NT2/D1 (cell line): ENCODE measurements around the gene MAGI2.

Experiments
- SUZ12 ChIP-seq: IDR thresholded peaks from 2 replicates; pipeline ENCODE4 v1.6.1; 2011; ENCODE audit not compliant: insufficient read length, insufficient read depth; ENCODE audit errors: extremely low read depth
- YY1 ChIP-seq: IDR thresholded peaks from 2 replicates; pipeline ENCODE4 v1.6.1; 2011; ENCODE audit not compliant: insufficient read length, insufficient read depth

- TF ChIP-seq YY1 (no peak), SUZ12 (no peak)
Observed at GRCh38 chr7:78261302-78261701, 1192.2 kb downstream of the MAGI2 start.
